Adipocyte (in vitro differentiated cells): ENCODE data around the gene TRAPPC3L.
"Not testable (repeated sequence)": the region's sequence is repeated elsewhere in the genome, so short reads cannot be mapped to it uniquely, and the experiment has no call there.

Experiments used
- DNase-seq: peaks from one replicate; pipeline ENCODE4 v3.0.0-alpha.2; 2015; ENCODE audit warnings: low read depth
- H3K27me3 ChIP-seq: replicated peaks from 2 replicates; pipeline ENCODE4 v1.7.0; 2013; ENCODE audit warnings: mild to moderate bottlenecking, low read length, moderate library complexity; ENCODE audit not compliant: control insufficient read depth, insufficient read depth
- H3K36me3 ChIP-seq: 2 replicates; pipeline ENCODE4 v1.7.0; 2013; ENCODE audit warnings: low read length, mild to moderate bottlenecking, moderate library complexity; ENCODE audit not compliant: control insufficient read depth, insufficient read depth, severe bottlenecking
- H3K4me1 ChIP-seq: 2 replicates; pipeline ENCODE4 v1.7.0; 2013; ENCODE audit warnings: mild to moderate bottlenecking, low read length, moderate library complexity; ENCODE audit not compliant: control insufficient read depth, insufficient read depth
- H3K4me3 ChIP-seq: 2 replicates; pipeline ENCODE4 v1.7.0; 2013; ENCODE audit warnings: mild to moderate bottlenecking, low read length, moderate library complexity
- H3K9ac ChIP-seq: 2 replicates; pipeline ENCODE4 v1.7.0; 2013; ENCODE audit warnings: mild to moderate bottlenecking, low read length, moderate library complexity
- H3K9me3 ChIP-seq: 2 replicates; pipeline ENCODE4 v1.7.0; 2013; ENCODE audit warnings: mild to moderate bottlenecking, low read length, moderate library complexity; ENCODE audit not compliant: control insufficient read depth

Gene TRAPPC3L

GRCh38 chr6:116512111-116512559 lies 33.3 kb downstream of the TRAPPC3L start:
- Histone ChIP-seq H3K36me3 (peaks cover 11% of the 10 kb centered on the region), H3K4me1 (peaks cover 17% of the 10 kb centered on the region), H3K9me3 (no peaks in the 10 kb centered on the region), H3K9ac (peak overlapping the region; percentile 90), H3K4me3 (peak overlapping the region; percentile 90), H3K27me3 (no peaks in the 10 kb centered on the region)
- DNase-seq, result peak; percentile 64

- H3K9ac ChIP-seq, result peak within 1 kb of the TSS; percentile 90
- peaks cover 7% of the 10 kb centered on the region for H3K36me3 ChIP-seq
- peak; percentile 95 for DNase-seq
- H3K4me3 ChIP-seq, result peak within 1 kb of the TSS; percentile 90
- no peaks in the 10 kb centered on the region for H3K27me3 ChIP-seq
- no peaks in the 10 kb centered on the region for H3K9me3 ChIP-seq
- H3K4me1 ChIP-seq, result peaks cover 17% of the 10 kb centered on the region
Observed at GRCh38 chr6:116511424-116512110, 33.9 kb downstream of the TRAPPC3L start, which contains the start of gene CALHM5. Gene CALHM5 (plus strand): TSS chr6:116511639. CDS start chr6:116511697, 58 bp downstream.

GRCh38 chr6:116508527-116508926 lies 37.0 kb downstream of the TRAPPC3L start:
- H3K9me3 ChIP-seq, result no peaks in the 10 kb centered on the region
- no peaks in the 10 kb centered on the region for H3K36me3 ChIP-seq
- no peak overlapping the region for H3K9ac ChIP-seq
- H3K27me3 ChIP-seq, result no peaks in the 10 kb centered on the region
- no peak for DNase-seq
- peaks cover 13% of the 10 kb centered on the region for H3K4me1 ChIP-seq
- no peak overlapping the region for H3K4me3 ChIP-seq

GRCh38 chr6:116507324-116507723 lies 38.2 kb downstream of the TRAPPC3L start:
- DNase-seq, result peak; percentile 41
- Histone ChIP-seq H3K9ac (no peak overlapping the region), H3K27me3 (no peaks in the 10 kb centered on the region), H3K4me3 (no peak overlapping the region), H3K36me3 (no peaks in the 10 kb centered on the region), H3K4me1 (peaks cover under 1% of the 10 kb centered on the region), H3K9me3 (no peaks in the 10 kb centered on the region)

- peak; percentile 3 for DNase-seq
- Histone ChIP-seq H3K36me3 (no peaks in the 10 kb centered on the region), H3K27me3 (no peaks in the 10 kb centered on the region), H3K4me1 (no peaks in the 10 kb centered on the region), H3K9ac (no peak overlapping the region), H3K9me3 (no peaks in the 10 kb centered on the region), H3K4me3 (no peak overlapping the region)
Observed at GRCh38 chr6:116500969-116501433, 44.5 kb downstream of the TRAPPC3L start.

- no peak overlapping the region for H3K4me3 ChIP-seq
- no peaks in the 10 kb centered on the region for H3K9me3 ChIP-seq
- DNase-seq, result no peak
- H3K36me3 ChIP-seq, result no peaks in the 10 kb centered on the region
- no peaks in the 10 kb centered on the region for H3K4me1 ChIP-seq
- H3K27me3 ChIP-seq, result no peaks in the 10 kb centered on the region
- H3K9ac ChIP-seq, result no peak overlapping the region
Observed at GRCh38 chr6:116497113-116497676, 48.3 kb downstream of the TRAPPC3L start.

- DNase-seq, H3K4me3 ChIP-seq, H3K9me3 ChIP-seq, H3K27me3 ChIP-seq, H3K9ac ChIP-seq, H3K4me1 ChIP-seq, H3K36me3 ChIP-seq: not testable (repeated sequence)
Observed at GRCh38 chr6:116495161-116495560, 50.3 kb downstream of the TRAPPC3L start.

- H3K4me3 ChIP-seq, result no peak overlapping the region
- no peak for DNase-seq
- H3K9me3 ChIP-seq, result no peaks in the 10 kb centered on the region
- H3K4me1 ChIP-seq, result no peaks in the 10 kb centered on the region
- no peaks in the 10 kb centered on the region for H3K36me3 ChIP-seq
- no peak overlapping the region for H3K9ac ChIP-seq
- no peaks in the 10 kb centered on the region for H3K27me3 ChIP-seq
Observed at GRCh38 chr6:116492331-116493067, 53.0 kb downstream of the TRAPPC3L start.

GRCh38 chr6:116491610-116492330 lies 53.7 kb downstream of the TRAPPC3L start:
- Histone ChIP-seq H3K4me3 (no peak overlapping the region), H3K9ac (no peak overlapping the region), H3K4me1 (no peaks in the 10 kb centered on the region), H3K9me3 (no peaks in the 10 kb centered on the region), H3K36me3 (no peaks in the 10 kb centered on the region), H3K27me3 (no peaks in the 10 kb centered on the region)
- DNase-seq, result no peak

- H3K9me3 ChIP-seq, result no peaks in the 10 kb centered on the region
- no peaks in the 10 kb centered on the region for H3K36me3 ChIP-seq
- H3K4me1 ChIP-seq, result no peaks in the 10 kb centered on the region
- DNase-seq, result peak; percentile 23
- no peak overlapping the region for H3K4me3 ChIP-seq
- no peak overlapping the region for H3K9ac ChIP-seq
- no peaks in the 10 kb centered on the region for H3K27me3 ChIP-seq
Observed at GRCh38 chr6:116485559-116486184, 59.8 kb downstream of the TRAPPC3L start.
